Measurements from ENCODE around the gene RBM44. TPM values are rescaled to one million over a fixed set of nuclear protein-coding genes. Genes with fewer than 3 reads are reported as not detected.

Gene RBM44
- total RNA-seq, 1 donor from 2014 or later: 0.41 TPM

DNA sequence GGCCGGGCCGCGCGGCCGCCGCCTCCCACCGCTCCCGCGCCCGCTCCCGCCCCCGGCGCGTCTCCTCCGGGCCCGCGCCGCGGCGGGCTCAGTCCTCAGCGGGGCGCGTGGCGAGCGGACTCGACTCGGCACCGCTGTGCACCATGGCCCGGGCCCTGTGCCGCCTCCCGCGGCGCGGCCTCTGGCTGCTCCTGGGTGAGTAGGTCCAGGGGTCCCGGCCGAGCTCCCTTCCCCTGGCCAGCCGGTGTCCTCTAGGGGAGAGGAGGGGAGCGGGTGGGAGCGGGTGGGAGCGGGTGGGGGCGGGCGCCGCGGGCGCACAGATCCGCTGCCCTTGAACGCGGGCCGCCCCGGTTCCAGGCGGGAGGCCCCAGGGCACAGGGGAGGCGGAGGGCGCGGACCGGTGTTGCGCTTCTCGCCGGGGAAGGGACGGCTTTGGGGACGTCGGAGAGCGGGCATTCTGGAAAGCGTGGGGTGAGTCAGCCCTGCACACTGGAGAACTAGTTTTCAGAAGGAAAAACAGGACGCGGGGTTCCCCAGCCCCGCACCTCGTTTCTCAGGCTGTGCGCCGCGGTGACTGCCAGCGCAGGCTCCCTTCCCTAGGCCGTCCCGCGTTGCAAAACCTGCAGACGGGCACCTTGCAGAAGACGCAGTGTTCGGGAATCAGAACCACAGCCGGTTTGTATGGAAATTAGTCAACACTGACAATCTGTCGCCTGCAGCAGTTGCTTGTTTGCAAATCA, 61.1 kb downstream of the RBM44 start, which contains the start of gene RAMP1:
Gene RAMP1, plus strand, starts transcription at position 91 of the 740 bp plus-strand sequence. Its CDS starts 53 bp downstream, at position 144.
- H3K36me3 Mint-ChIP-seq: no peaks in the 10 kb centered on the region
- H3K4me3 Mint-ChIP-seq: peak within 1 kb of the TSS; percentile 80
- peaks cover 16% of the 10 kb centered on the region for H3K4me1 Mint-ChIP-seq (ENCODE audit: unreplicated experiment)
- DNase-seq (ENCODE audit: extremely low spot score, unreplicated experiment): no peak
- H3K9me3 Mint-ChIP-seq: no peaks in the 10 kb centered on the region
- H3K27me3 Mint-ChIP-seq: peaks cover 64% of the 10 kb centered on the region
- TF ChIP-seq, protein P1, sequence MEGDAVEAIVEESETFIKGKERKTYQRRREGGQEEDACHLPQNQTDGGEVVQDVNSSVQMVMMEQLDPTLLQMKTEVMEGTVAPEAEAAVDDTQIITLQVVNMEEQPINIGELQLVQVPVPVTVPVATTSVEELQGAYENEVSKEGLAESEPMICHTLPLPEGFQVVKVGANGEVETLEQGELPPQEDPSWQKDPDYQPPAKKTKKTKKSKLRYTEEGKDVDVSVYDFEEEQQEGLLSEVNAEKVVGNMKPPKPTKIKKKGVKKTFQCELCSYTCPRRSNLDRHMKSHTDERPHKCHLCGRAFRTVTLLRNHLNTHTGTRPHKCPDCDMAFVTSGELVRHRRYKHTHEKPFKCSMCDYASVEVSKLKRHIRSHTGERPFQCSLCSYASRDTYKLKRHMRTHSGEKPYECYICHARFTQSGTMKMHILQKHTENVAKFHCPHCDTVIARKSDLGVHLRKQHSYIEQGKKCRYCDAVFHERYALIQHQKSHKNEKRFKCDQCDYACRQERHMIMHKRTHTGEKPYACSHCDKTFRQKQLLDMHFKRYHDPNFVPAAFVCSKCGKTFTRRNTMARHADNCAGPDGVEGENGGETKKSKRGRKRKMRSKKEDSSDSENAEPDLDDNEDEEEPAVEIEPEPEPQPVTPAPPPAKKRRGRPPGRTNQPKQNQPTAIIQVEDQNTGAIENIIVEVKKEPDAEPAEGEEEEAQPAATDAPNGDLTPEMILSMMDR (conservative IDR thresholded peaks at IDR 0.05): no peak
- H3K27ac Mint-ChIP-seq: peak within 1 kb of the TSS; percentile 70

DNA sequence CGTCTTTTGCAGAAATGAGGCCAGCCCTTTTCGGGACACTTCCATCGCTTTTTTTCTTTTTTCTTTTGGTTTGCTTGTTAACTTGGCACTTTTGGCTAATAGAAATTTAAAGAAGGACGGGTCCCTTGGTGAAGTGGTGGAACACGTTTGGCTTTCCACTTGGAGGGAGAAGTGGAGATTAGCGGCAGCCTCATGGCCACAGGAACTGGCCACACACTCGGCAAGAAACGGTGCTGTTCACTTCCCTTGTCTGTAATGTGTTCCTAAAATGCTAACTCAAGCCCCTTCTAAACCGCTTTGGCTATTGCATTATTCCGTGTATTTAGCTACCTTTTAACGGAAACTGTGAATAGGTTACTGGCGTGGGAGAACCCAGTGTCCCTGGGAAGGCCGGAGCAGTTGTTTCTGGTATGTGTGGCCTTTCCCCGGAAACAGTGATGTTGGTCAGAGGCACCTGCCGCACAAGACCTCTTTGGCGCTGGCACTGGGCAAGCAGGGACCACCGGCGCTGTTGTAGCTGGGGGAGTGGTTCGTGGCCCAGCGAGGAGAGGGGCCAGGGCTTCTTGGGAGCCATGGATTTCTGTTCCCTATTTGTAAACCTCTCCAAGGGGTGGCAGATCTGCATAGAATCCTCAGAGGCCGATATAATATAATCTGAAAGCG, 61.8 kb downstream of the RBM44 start:
- H3K4me3 Mint-ChIP-seq: peak overlapping the region; percentile 80

DNA sequence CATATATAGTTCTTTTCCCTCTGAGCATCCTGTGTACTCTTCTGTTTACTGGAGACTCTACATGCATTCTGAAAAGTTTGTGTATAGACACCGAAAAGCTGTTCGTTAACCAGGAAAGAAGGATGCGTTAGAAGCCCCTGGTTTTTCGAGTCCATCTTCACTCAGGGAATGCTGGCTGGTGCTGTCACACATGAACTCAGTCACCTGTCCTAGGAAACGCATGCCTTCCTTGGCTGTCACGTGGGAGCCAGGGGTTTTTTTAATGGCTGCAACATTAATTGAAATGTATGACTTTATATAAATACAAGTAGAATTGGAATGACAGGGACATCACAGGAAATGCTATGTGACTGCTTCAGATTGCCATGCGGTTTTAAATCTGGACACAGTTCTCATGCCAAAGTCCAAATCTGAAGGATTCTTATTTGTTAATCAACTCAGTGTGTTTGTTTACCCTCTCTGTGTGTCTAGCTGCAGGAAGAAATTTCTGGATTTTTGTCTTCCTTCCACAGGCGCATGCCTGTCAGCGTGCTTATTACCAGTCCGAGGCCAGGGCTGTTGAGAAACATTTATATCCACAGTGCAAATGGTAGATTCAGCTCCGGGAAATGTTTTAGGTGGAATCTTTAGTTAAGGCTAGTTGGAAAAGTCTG, 63.4 kb downstream of the RBM44 start:
- Mint-ChIP-seq H3K27me3 (peaks cover 49% of the 10 kb centered on the region), H3K9me3 (no peaks in the 10 kb centered on the region), H3K27ac (peak overlapping the region; percentile 68), H3K4me1 (ENCODE audit: unreplicated experiment) (peaks cover 30% of the 10 kb centered on the region), H3K4me3 (peak overlapping the region; percentile 80), H3K36me3 (no peaks in the 10 kb centered on the region)
- DNase-seq (ENCODE audit: extremely low spot score, unreplicated experiment): no peak
- TF ChIP-seq, protein P1 (conservative IDR thresholded peaks at IDR 0.05): no peak

More for the DNA sequence above, 61.8 kb downstream of the RBM44 start:
- Mint-ChIP-seq H3K9me3 (no peaks in the 10 kb centered on the region), H3K4me1 (ENCODE audit: unreplicated experiment) (peaks cover 20% of the 10 kb centered on the region), H3K27me3 (peaks cover 61% of the 10 kb centered on the region), H3K36me3 (no peaks in the 10 kb centered on the region), H3K27ac (peak overlapping the region; percentile 68)
- no peak for DNase-seq (ENCODE audit: extremely low spot score, unreplicated experiment)
- TF ChIP-seq, protein P1 (conservative IDR thresholded peaks at IDR 0.05): no peak

DNA sequence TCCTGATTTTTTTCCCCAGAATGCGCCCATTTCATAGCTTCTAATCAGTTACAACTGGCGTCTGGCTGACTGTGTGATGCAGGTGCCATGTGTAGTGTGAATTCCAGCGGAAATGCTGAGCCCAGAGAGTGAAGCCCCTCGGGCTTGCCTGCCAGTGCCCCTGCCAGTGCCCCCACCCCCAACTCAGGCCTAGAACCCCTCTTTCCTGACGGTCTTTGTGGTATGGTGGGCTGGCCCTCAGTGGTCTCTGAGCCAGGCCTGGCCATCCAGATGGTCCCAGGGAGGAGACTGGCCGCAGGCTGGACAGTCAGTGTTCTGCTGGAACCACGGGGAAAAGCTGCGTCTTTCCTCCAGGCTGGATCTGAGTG, 63.9 kb downstream of the RBM44 start:
- Mint-ChIP-seq H3K27me3 (peaks cover 45% of the 10 kb centered on the region), H3K27ac (no peak overlapping the region), H3K9me3 (no peaks in the 10 kb centered on the region), H3K4me1 (ENCODE audit: unreplicated experiment) (peaks cover 30% of the 10 kb centered on the region), H3K36me3 (no peaks in the 10 kb centered on the region), H3K4me3 (no peak overlapping the region)
- DNase-seq (ENCODE audit: extremely low spot score, unreplicated experiment): no peak
- TF ChIP-seq, protein P1 (conservative IDR thresholded peaks at IDR 0.05): no peak

DNA sequence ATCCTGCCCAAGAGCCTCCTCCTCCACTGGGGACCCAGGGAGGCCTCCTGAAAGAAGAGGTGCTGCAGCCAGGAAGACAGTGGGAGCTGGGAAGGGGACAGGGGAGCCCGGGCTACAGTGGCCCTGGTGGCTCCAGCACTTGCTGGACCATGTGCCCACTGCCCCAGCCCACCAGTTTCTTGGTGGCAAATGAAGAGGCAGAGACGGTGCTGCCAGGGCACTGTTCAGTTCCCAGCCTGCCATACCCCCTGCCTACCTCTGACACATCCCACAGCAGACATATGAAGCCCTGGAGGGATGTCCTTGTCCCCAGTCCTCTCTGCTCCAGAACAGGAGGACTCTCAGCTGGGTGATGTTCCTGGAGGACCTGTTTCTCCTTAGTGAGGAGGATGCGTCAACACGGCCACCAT, 64.5 kb downstream of the RBM44 start:
- DNase-seq (ENCODE audit: extremely low spot score, unreplicated experiment): no peak
- peaks cover 42% of the 10 kb centered on the region for H3K27me3 Mint-ChIP-seq
- no peak overlapping the region for H3K27ac Mint-ChIP-seq
- no peaks in the 10 kb centered on the region for H3K36me3 Mint-ChIP-seq
- TF ChIP-seq, protein P1 (conservative IDR thresholded peaks at IDR 0.05): no peak
- H3K4me3 Mint-ChIP-seq: no peak overlapping the region
- no peaks in the 10 kb centered on the region for H3K9me3 Mint-ChIP-seq
- H3K4me1 Mint-ChIP-seq (ENCODE audit: unreplicated experiment): peaks cover 27% of the 10 kb centered on the region

Measured in type B pancreatic cell (in vitro differentiated cells).